ENCODE measurements around the gene OR52L1.
"Not testable (repeated sequence)": the region's sequence is repeated elsewhere in the genome, so short reads cannot be mapped to it uniquely, and the experiment has no call there.

DNA sequence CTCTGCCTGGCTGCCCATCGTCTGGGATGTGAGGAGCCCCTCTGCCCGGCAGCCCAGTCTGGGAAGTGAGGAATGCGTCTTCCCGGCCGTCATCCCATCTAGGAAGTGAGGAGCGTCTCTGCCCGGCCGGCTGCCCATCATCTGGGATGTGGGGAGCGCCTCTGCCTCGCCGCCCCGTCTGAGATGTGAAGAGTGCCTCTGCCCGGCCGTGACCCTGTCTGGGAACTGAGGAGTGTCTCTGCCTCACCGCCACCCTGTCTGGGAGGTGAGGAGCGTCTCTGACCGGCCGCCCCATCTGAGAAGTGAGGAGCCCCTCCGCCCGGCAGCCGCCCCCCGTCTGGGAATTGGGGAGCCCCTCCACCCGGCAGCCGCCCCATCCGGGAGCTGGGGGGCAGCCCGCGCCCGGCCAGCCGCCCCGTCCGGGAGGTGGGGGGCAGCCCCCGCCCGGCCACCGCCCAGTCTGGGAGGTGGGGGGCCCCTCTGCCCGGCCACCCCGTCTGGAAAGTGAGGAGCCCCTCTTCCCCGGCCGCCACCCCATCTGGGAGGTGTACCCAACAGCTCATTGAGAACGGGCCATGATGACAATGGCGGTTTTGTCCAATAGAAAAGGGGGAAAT, 26.0 kb downstream of the OR52L1 start:
- TF ChIP-seq POLR2A (IDR thresholded peaks at IDR 0.05), result not testable (repeated sequence)
- TF ChIP-seq, protein P1, sequence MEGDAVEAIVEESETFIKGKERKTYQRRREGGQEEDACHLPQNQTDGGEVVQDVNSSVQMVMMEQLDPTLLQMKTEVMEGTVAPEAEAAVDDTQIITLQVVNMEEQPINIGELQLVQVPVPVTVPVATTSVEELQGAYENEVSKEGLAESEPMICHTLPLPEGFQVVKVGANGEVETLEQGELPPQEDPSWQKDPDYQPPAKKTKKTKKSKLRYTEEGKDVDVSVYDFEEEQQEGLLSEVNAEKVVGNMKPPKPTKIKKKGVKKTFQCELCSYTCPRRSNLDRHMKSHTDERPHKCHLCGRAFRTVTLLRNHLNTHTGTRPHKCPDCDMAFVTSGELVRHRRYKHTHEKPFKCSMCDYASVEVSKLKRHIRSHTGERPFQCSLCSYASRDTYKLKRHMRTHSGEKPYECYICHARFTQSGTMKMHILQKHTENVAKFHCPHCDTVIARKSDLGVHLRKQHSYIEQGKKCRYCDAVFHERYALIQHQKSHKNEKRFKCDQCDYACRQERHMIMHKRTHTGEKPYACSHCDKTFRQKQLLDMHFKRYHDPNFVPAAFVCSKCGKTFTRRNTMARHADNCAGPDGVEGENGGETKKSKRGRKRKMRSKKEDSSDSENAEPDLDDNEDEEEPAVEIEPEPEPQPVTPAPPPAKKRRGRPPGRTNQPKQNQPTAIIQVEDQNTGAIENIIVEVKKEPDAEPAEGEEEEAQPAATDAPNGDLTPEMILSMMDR (IDR thresholded peaks at IDR 0.05), result not testable (repeated sequence)
